GM12878 (cell line): ENCODE results near the gene LRRC8D. TPM values are rescaled to one million over a fixed set of nuclear protein-coding genes. Genes with fewer than 3 reads are reported as not detected.

ENCODE experiments used
- ATAC-seq: fragments of 200-7000 bp; cut with Tn5 transposase; 3 replicates; pipeline ENCODE4 v1.9.1; 2020; ENCODE audit warnings: mild to moderate bottlenecking, moderate library complexity
- BruUV-seq: library from RNA; stranded (reverse); fragments of 400-500 nt; replicated peaks from 2 replicates; lab custom pipeline; 2021; lab: Mats Ljungman, UMichigan
- CTCF ChIA-PET: fragments of 300-600 bp; sonication (Branson Sonifier 250); formaldehyde crosslinking; extraction: SDS; loops from one replicate; lab custom pipeline; 2021; ENCODE audit warnings: inconsistent platforms; lab: Yijun Ruan, JAX
- POLR2A ChIA-PET: fragments of 350-600 bp; formaldehyde crosslinking; extraction: SDS; loops from one replicate; lab custom pipeline; 2021; ENCODE audit warnings: inconsistent platforms; lab: Charles Lee
- RAD21 ChIA-PET: fragments of 300-600 bp; sonication (Branson Sonifier 250); formaldehyde crosslinking; loops from one replicate; lab custom pipeline; 2023; ENCODE audit warnings: antibody characterized with exemption; ENCODE audit not compliant: unreplicated experiment; lab: Charles Lee
- SMC1A ChIA-PET: fragments of 300-600 bp; sonication (Branson Sonifier 250); formaldehyde crosslinking; loops from one replicate; lab custom pipeline; 2023; ENCODE audit not compliant: unreplicated experiment, uncharacterized antibody; lab: Charles Lee
- DNase-seq: peaks from one replicate; pipeline ENCODE4 v3.0.0-alpha.2; 2011; ENCODE audit warnings: low read depth, low spot score
- FAIRE-seq: peaks from 3 replicates; lab custom pipeline; 2011; peaks lifted over from hg19 to GRCh38; lab: Jason Lieb, UNC
- H2AFZ ChIP-seq: 2 replicates; pipeline ENCODE4 v1.6.0; 2011; ENCODE audit warnings: low read depth, low read length, control low read depth; ENCODE audit not compliant: control insufficient read depth
- H3K27ac ChIP-seq: 2 replicates; pipeline ENCODE4 v1.5.1; 2011; ENCODE audit warnings: control low read depth; ENCODE audit not compliant: control insufficient read depth, insufficient read depth
- H3K27me3 ChIP-seq, 2 experiments: replicated peaks in 1 of 2; 2 replicates each; pipeline versions ENCODE4 v1.6.0 to v1.6.1; 2011; ENCODE audit warnings: low read length in 1 of 2; ENCODE audit not compliant: control insufficient read depth in 2 of 2, insufficient read depth in 2 of 2
- H3K36me3 ChIP-seq, 2 experiments: 2 replicates each; pipeline ENCODE4 v1.5.1; 2011; ENCODE audit warnings: low read length in 1 of 2; ENCODE audit not compliant: control insufficient read depth in 2 of 2, insufficient read depth in 2 of 2
- H3K4me1 ChIP-seq: 2 replicates; pipeline ENCODE4 v1.6.1; 2011; ENCODE audit warnings: mild to moderate bottlenecking, low read length, moderate library complexity, mixed read lengths; ENCODE audit not compliant: control insufficient read depth, insufficient read depth
- H3K4me2 ChIP-seq: 2 replicates; pipeline ENCODE4 v1.6.0; 2011; ENCODE audit warnings: control low read depth; ENCODE audit not compliant: control insufficient read depth, insufficient read depth
- H3K4me3 ChIP-seq: fragments of 200-600 bp; sonication (generic); 2 replicates; pipeline ENCODE4 v1.5.1; 2016
- H3K79me2 ChIP-seq: 2 replicates; pipeline ENCODE4 v1.6.0; 2011; ENCODE audit warnings: low read length; ENCODE audit not compliant: control insufficient read depth, insufficient read depth
- H3K9ac ChIP-seq: 2 replicates; pipeline ENCODE4 v1.8.0; 2011; ENCODE audit warnings: low read length, control low read depth, mixed read lengths; ENCODE audit not compliant: control insufficient read depth, insufficient read depth
- H3K9me3 ChIP-seq: replicated peaks from 3 replicates; pipeline ENCODE4 v1.5.1; 2011; ENCODE audit warnings: mild to moderate bottlenecking, low read length; ENCODE audit not compliant: control insufficient read depth, insufficient read depth
- H4K20me1 ChIP-seq: 2 replicates; pipeline ENCODE4 v1.6.0; 2011; ENCODE audit not compliant: control insufficient read depth, insufficient read depth
- CEBPZ ChIP-seq: fragments of 150-350 bp; IDR thresholded peaks from 2 replicates; pipeline ENCODE4 v1.6.1; 2016; ENCODE audit warnings: low read depth, low read length
- CHD2 ChIP-seq: IDR thresholded peaks from 2 replicates; pipeline ENCODE4 v1.6.1; 2011; ENCODE audit warnings: low read depth, low read length, improper control_type of control experiment, borderline replicate concordance
- CREB1 ChIP-seq: IDR thresholded peaks from 2 replicates; pipeline ENCODE4 v1.6.1; 2012; ENCODE audit warnings: low read depth, mild to moderate bottlenecking, inconsistent platforms
- ELK1 ChIP-seq: IDR thresholded peaks from 2 replicates; pipeline ENCODE4 v1.6.1; 2012; ENCODE audit warnings: low read depth, low read length, improper control_type of control experiment
- LARP7 ChIP-seq: fragments of 450-650 bp; IDR thresholded peaks from 2 replicates; pipeline ENCODE4 v1.6.1; 2017; ENCODE audit warnings: mild to moderate bottlenecking
- MLLT1 ChIP-seq: fragments of 450-650 bp; IDR thresholded peaks from 2 replicates; pipeline ENCODE4 v1.6.1; 2016; ENCODE audit warnings: mild to moderate bottlenecking
- NFXL1 ChIP-seq: fragments of 450-650 bp; IDR thresholded peaks from 2 replicates; pipeline ENCODE4 v1.6.1; 2017; ENCODE audit warnings: antibody characterized with exemption, mild to moderate bottlenecking, borderline replicate concordance
- NFYA ChIP-seq: IDR thresholded peaks from 2 replicates; pipeline ENCODE4 v1.6.1; 2011; ENCODE audit warnings: low read depth, mild to moderate bottlenecking, low read length, improper control_type of control experiment, borderline replicate concordance
- NR2F1 ChIP-seq: fragments of 450-650 bp; conservative IDR thresholded peaks from 2 replicates; pipeline ENCODE4 v1.6.1; 2017; ENCODE audit warnings: mild to moderate bottlenecking
- NRF1 ChIP-seq: conservative IDR thresholded peaks from 2 replicates; pipeline ENCODE4 v1.6.1; 2011; ENCODE audit warnings: mild to moderate bottlenecking, low read depth, low read length, improper control_type of control experiment
- SREBF2 ChIP-seq: IDR thresholded peaks from 2 replicates; pipeline ENCODE4 v1.6.1; 2012; ENCODE audit warnings: mild to moderate bottlenecking, low read length
- TCF3 ChIP-seq: IDR thresholded peaks from 2 replicates; pipeline ENCODE4 v1.6.1; 2012; ENCODE audit warnings: low read depth, mild to moderate bottlenecking, low read length, borderline replicate concordance; ENCODE audit not compliant: insufficient read depth
- ZNF622 ChIP-seq: fragments of 450-650 bp; IDR thresholded peaks from 2 replicates; pipeline ENCODE4 v1.6.1; 2017; ENCODE audit warnings: mild to moderate bottlenecking, inconsistent platforms
- WGBS: methylation state at CpG from one replicate; pipeline ENCODE4 v1.1.6; 2016; ENCODE audit warnings: low lambda C conversion rate; ENCODE audit not compliant: insufficient replicate concordance, insufficient coverage; ENCODE audit errors: missing lambda C conversion rate; 5-methylcytosine and 5-hydroxymethylcytosine counted together
- in situ Hi-C: fragments of 300-500 bp; cut with MboI; formaldehyde crosslinking; loops from 9 replicates; pipeline ENCODE4 v1.14.3; 2018; ENCODE audit warnings: mixed read lengths
- intact Hi-C: fragments of 100-400 bp; cut with micrococcal nuclease; formaldehyde crosslinking; loops from one replicate; pipeline ENCODE4 v1.14.2; 2022; ENCODE audit not compliant: unreplicated experiment
- polyA plus RNA-seq, 11 experiments: library from polyadenylated mRNA; depleted of rRNA in 4 of 11; unstranded in 6 of 11; stranded (reverse) in 5 of 11; fragments of >200 nt; fragmentation: Nextera tagmentation in 4 of 11; fragmentation: Illumina TruSeq in 1 of 11; extraction: Ambion mirVana in 4 of 11; extraction: Trizol in 1 of 11; gene quantifications; 1 replicate in 1 of 11; 2 replicates in 10 of 11; pipeline versions ENCODE4 v1.2.1 to v1.2.3, GENCODE V29; 2011 to 2016; ENCODE audit warnings: inconsistent platforms in 2 of 11, missing spikeins in 2 of 11, low read depth in 1 of 11
- total RNA-seq, 4 experiments: library from RNA; depleted of rRNA in 3 of 4; stranded (reverse); fragments of >200 nt in 3 of 4; fragmentation: Illumina TruSeq in 1 of 4; extraction: Trizol in 1 of 4; gene quantifications; 2 replicates each; pipeline versions ENCODE4 v1.2.1 to v1.2.3, GENCODE V29; 2013 to 2021
- TF ChIP-seq, protein P1 (sequence below): IDR thresholded peaks from 2 replicates; pipeline ENCODE4 v1.6.1; 2012; ENCODE audit warnings: low read length, inconsistent platforms
- TF ChIP-seq, protein P2 (sequence below): IDR thresholded peaks from 2 replicates; pipeline ENCODE4 v1.6.1; 2011; ENCODE audit warnings: low read depth, low read length, improper control_type of control experiment, borderline replicate concordance

Gene LRRC8D
- total and polyA plus RNA-seq, 10 of the 15 experiments (the other 5 are each of a cell fraction or from before 2014, with no cell fraction given), result 5.6 to 44.1 (median 26.8) TPM

GRCh38 chr1:89954401-89954800 is 133.6 kb downstream of the LRRC8D start:
- H3K36me3 ChIP-seq, result no peaks in the 10 kb centered on the region
- SMC1A ChIA-PET, result interaction anchor here (0.9 to 1.4 kb wide), 5 partner anchors 9 to 175 kb away, joined by 3 to 4 read pairs (median 4); no protein-coding TSS in a partner anchor
- H3K4me3 ChIP-seq, result no peak overlapping the region
- H3K27me3 ChIP-seq, result no peaks in the 10 kb centered on the region
- no peak for FAIRE-seq
- H3K4me2 ChIP-seq, result no peak overlapping the region
- no peak for ATAC-seq
- H3K27ac ChIP-seq, result no peak overlapping the region
- CTCF ChIA-PET, result interaction anchor here (0.9 to 1.3 kb wide), 5 partner anchors 23 to 174 kb away, joined by 3 to 5 read pairs (median 4); no protein-coding TSS in a partner anchor
- H3K4me1 ChIP-seq, result peaks cover 19% of the 10 kb centered on the region
- WGBS, result 75% methylated on average over 1 of the region's 1 CpG
- no peaks in the 10 kb centered on the region for H3K79me2 ChIP-seq
- TF ChIP-seq MLLT1 (no peak), NR2F1 (no peak), CHD2 (no peak), ELK1 (no peak), CEBPZ (no peak), NFXL1 (no peak), SREBF2 (no peak), LARP7 (no peak), TCF3 (no peak), CREB1 (no peak), NFYA (no peak), ZNF622 (no peak), NRF1 (no peak)
- TF ChIP-seq, protein P1, sequence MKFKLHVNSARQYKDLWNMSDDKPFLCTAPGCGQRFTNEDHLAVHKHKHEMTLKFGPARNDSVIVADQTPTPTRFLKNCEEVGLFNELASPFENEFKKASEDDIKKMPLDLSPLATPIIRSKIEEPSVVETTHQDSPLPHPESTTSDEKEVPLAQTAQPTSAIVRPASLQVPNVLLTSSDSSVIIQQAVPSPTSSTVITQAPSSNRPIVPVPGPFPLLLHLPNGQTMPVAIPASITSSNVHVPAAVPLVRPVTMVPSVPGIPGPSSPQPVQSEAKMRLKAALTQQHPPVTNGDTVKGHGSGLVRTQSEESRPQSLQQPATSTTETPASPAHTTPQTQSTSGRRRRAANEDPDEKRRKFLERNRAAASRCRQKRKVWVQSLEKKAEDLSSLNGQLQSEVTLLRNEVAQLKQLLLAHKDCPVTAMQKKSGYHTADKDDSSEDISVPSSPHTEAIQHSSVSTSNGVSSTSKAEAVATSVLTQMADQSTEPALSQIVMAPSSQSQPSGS, result no peak
- TF ChIP-seq, protein P2, sequence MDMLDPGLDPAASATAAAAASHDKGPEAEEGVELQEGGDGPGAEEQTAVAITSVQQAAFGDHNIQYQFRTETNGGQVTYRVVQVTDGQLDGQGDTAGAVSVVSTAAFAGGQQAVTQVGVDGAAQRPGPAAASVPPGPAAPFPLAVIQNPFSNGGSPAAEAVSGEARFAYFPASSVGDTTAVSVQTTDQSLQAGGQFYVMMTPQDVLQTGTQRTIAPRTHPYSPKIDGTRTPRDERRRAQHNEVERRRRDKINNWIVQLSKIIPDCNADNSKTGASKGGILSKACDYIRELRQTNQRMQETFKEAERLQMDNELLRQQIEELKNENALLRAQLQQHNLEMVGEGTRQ, result no peak
- TF ChIP-seq, all 136 proteins: peak for 0
- intact Hi-C loops, result loop anchor here (5.0 kb wide), 1 partner anchor 112 kb away; no protein-coding TSS in a partner anchor
- Histone ChIP-seq H4K20me1 (no peaks in the 10 kb centered on the region), H3K9me3 (peaks cover 4% of the 10 kb centered on the region; the same call in 2 of the 3 replicates), H2AFZ (no peak overlapping the region), H3K9ac (no peak overlapping the region)
- BruUV-seq, result no TSS peak
- in situ Hi-C loops, result no loop called here
- RAD21 ChIA-PET, result no interaction called here
- no peak for DNase-seq
- POLR2A ChIA-PET, result no interaction called here
